Endodermal cell (in vitro differentiated cells): Measurements from ENCODE around the gene TBC1D23. TPM values are rescaled to one million over a fixed set of nuclear protein-coding genes. Genes with fewer than 3 reads are reported as not detected.
"Not testable (repeated sequence)": the region's sequence is repeated elsewhere in the genome, so short reads cannot be mapped to it uniquely, and the experiment has no call there.

Experiments
- DNase-seq: peaks from one replicate; pipeline ENCODE4 v3.0.0-alpha.2; 2017
- H3K27ac ChIP-seq: 2 replicates; pipeline ENCODE4 v1.5.1; 2013; ENCODE audit warnings: mild to moderate bottlenecking, low read depth, low read length, moderate library complexity
- H3K27me3 ChIP-seq: 2 replicates; pipeline ENCODE4 v1.6.1; 2013; ENCODE audit warnings: mild to moderate bottlenecking, low read length, moderate library complexity; ENCODE audit not compliant: insufficient read depth, control insufficient read depth, poor library complexity, severe bottlenecking
- H3K36me3 ChIP-seq: 2 replicates; pipeline ENCODE4 v1.7.0; 2013; ENCODE audit warnings: mild to moderate bottlenecking, low read length, moderate library complexity; ENCODE audit not compliant: control insufficient read depth, insufficient read depth
- H3K4me1 ChIP-seq: one replicate; pipeline ENCODE4 v1.7.0; 2013; ENCODE audit warnings: low read length; ENCODE audit not compliant: control insufficient read depth, insufficient read depth
- H3K4me3 ChIP-seq: 2 replicates; pipeline ENCODE4 v1.5.1; 2013; ENCODE audit warnings: mild to moderate bottlenecking, low read length, moderate library complexity
- H3K9ac ChIP-seq: 2 replicates; pipeline ENCODE4 v1.6.1; 2013; ENCODE audit warnings: mild to moderate bottlenecking, low read length, moderate library complexity; ENCODE audit not compliant: poor library complexity, severe bottlenecking; ENCODE audit errors: extremely low read depth
- H3K9me3 ChIP-seq: 2 replicates; pipeline ENCODE4 v1.6.1; 2013; ENCODE audit warnings: mild to moderate bottlenecking, low read length, moderate library complexity; ENCODE audit not compliant: control insufficient read depth
- H3K27ac Mint-ChIP-seq: 2 replicates; pipeline ENCODE4 v1.8.0; 2020; ENCODE audit warnings: mixed read lengths
- H3K27me3 Mint-ChIP-seq: 2 replicates; pipeline ENCODE4 v1.8.0; 2021; ENCODE audit warnings: mild to moderate bottlenecking, mixed read lengths; ENCODE audit not compliant: insufficient read depth
- H3K36me3 Mint-ChIP-seq: 2 replicates; pipeline ENCODE4 v1.8.0; 2020; ENCODE audit warnings: low read depth, mixed read lengths
- H3K4me1 Mint-ChIP-seq: 2 replicates; pipeline ENCODE4 v1.8.0; 2020; ENCODE audit warnings: mixed read lengths
- H3K4me3 Mint-ChIP-seq: 2 replicates; pipeline ENCODE4 v1.8.0; 2020; ENCODE audit warnings: mild to moderate bottlenecking, moderate library complexity, mixed read lengths
- H3K9me3 Mint-ChIP-seq: 2 replicates; pipeline ENCODE4 v1.8.0; 2020; ENCODE audit warnings: mild to moderate bottlenecking, mixed read lengths
- CTCF ChIP-seq: fragments of 200-600 bp; sonication (generic); conservative IDR thresholded peaks from 2 replicates; pipeline ENCODE4 v1.5.0; 2021; ENCODE audit warnings: antibody characterized with exemption, mild to moderate bottlenecking
- WGBS, 2 experiments: methylation state at CpG; one replicate each; pipeline versions ENCODE4 v1.1.5 to v1.1.7; 2013; ENCODE audit warnings: missing lambda C conversion rate in 2 of 2, mixed read lengths in 1 of 2; ENCODE audit not compliant: insufficient coverage in 1 of 2, insufficient read length in 1 of 2; 5-methylcytosine and 5-hydroxymethylcytosine counted together
- total RNA-seq, 2 donors: library from RNA; stranded (reverse); fragmentation: NEBNext Ultra II Directional in 1 of 2; extraction: Animal tissue kit (Norgen Biotek cat#: 25700) in 1 of 2; gene quantifications; 2 replicates in 1 of 2; 3 replicates in 1 of 2; pipeline ENCODE4 v1.2.1, GENCODE V29; 2021

The TBC1D23 gene
- total RNA-seq, 2 donors from 2014 or later = 30.9 to 32.0 TPM

- no peak for DNase-seq
- no peaks in the 10 kb centered on the region for H3K4me1 ChIP-seq
- Mint-ChIP-seq H3K9me3 (peaks cover 5% of the 10 kb centered on the region), H3K27ac (no peak overlapping the region), H3K36me3 (no peaks in the 10 kb centered on the region), H3K4me1 (no peaks in the 10 kb centered on the region), H3K4me3 (no peak overlapping the region), H3K27me3 (no peaks in the 10 kb centered on the region)
- H3K27ac ChIP-seq = no peak overlapping the region
- 100% methylated on average over 1 of the region's 1 CpG; no CpG with 5 or more reads in 1 of the 2 experiments for WGBS, 2 experiments
- no peaks in the 10 kb centered on the region for H3K27me3 ChIP-seq
- H3K9ac ChIP-seq = no peak overlapping the region
- no peak for TF ChIP-seq CTCF
- H3K9me3 ChIP-seq = no peaks in the 10 kb centered on the region
- no peak overlapping the region for H3K4me3 ChIP-seq
- H3K36me3 ChIP-seq = no peaks in the 10 kb centered on the region
These were observed 32.5 kb upstream of the TBC1D23 start for GRCh38 chr3:100228247-100228646.

- not testable (repeated sequence) for H3K4me1 ChIP-seq, H3K27me3 Mint-ChIP-seq, H3K4me3 ChIP-seq, H3K27ac Mint-ChIP-seq, H3K4me3 Mint-ChIP-seq, H3K9me3 ChIP-seq, H3K36me3 Mint-ChIP-seq, H3K27me3 ChIP-seq, H3K36me3 ChIP-seq, H3K9me3 Mint-ChIP-seq, H3K9ac ChIP-seq, H3K27ac ChIP-seq, H3K4me1 Mint-ChIP-seq, DNase-seq
- 86 to 88% methylated on average over 2 to 3 of the region's 3 CpGs for WGBS, 2 experiments
These were observed 31.6 kb upstream of the TBC1D23 start for GRCh38 chr3:100229188-100229587.

- no peak for DNase-seq
- Mint-ChIP-seq H3K4me3 (no peak overlapping the region), H3K9me3 (peaks cover 3% of the 10 kb centered on the region), H3K27ac (no peak overlapping the region), H3K27me3 (no peaks in the 10 kb centered on the region), H3K36me3 (no peaks in the 10 kb centered on the region), H3K4me1 (peaks cover 3% of the 10 kb centered on the region)
- Histone ChIP-seq H3K9ac (no peak overlapping the region), H3K4me1 (no peaks in the 10 kb centered on the region), H3K36me3 (no peaks in the 10 kb centered on the region), H3K9me3 (no peaks in the 10 kb centered on the region), H3K4me3 (no peak overlapping the region), H3K27ac (no peak overlapping the region), H3K27me3 (no peaks in the 10 kb centered on the region)
- no peak for TF ChIP-seq CTCF
- WGBS, 2 experiments = 97 to 100% methylated on average over 2 to 3 of the region's 3 CpGs
These were observed 30.1 kb upstream of the TBC1D23 start for GRCh38 chr3:100230710-100231109.

GRCh38 chr3:100231668-100232067 is 29.1 kb upstream of the TBC1D23 start:
- 89 to 100% methylated on average over 2 of the region's 2 CpGs for WGBS, 2 experiments
- H3K27ac Mint-ChIP-seq = no peak overlapping the region

More at GRCh38 chr3:100231668-100232067, 29.1 kb upstream of the TBC1D23 start:
- TF ChIP-seq CTCF = no peak
- DNase-seq = no peak
- Histone ChIP-seq H3K27me3 (no peaks in the 10 kb centered on the region), H3K4me3 (no peak overlapping the region), H3K9me3 (no peaks in the 10 kb centered on the region), H3K9ac (no peak overlapping the region), H3K27ac (no peak overlapping the region), H3K36me3 (no peaks in the 10 kb centered on the region), H3K4me1 (no peaks in the 10 kb centered on the region)
- no peak overlapping the region for H3K4me3 Mint-ChIP-seq
- no peaks in the 10 kb centered on the region for H3K27me3 Mint-ChIP-seq
- H3K9me3 Mint-ChIP-seq = peaks cover 3% of the 10 kb centered on the region
- no peaks in the 10 kb centered on the region for H3K36me3 Mint-ChIP-seq
- peaks cover 3% of the 10 kb centered on the region for H3K4me1 Mint-ChIP-seq
